D721Med (cell line): ENCODE measurements around the gene TOX3.

Source experiments
- DNase-seq: peaks from one replicate; pipeline ENCODE4 v3.0.0; 2011; ENCODE audit warnings: low spot score; ENCODE audit not compliant: insufficient read length
- FAIRE-seq: peaks from 2 replicates; lab custom pipeline; 2011; peaks lifted over from hg19 to GRCh38; lab: Jason Lieb, UNC
- TF ChIP-seq, protein P1 (sequence below): IDR thresholded peaks from 2 replicates; pipeline ENCODE4 v1.5.1; 2012; ENCODE audit warnings: mild to moderate bottlenecking, control low read depth; ENCODE audit not compliant: insufficient read depth; ENCODE audit errors: missing control alignments

The TOX3 gene

DNA sequence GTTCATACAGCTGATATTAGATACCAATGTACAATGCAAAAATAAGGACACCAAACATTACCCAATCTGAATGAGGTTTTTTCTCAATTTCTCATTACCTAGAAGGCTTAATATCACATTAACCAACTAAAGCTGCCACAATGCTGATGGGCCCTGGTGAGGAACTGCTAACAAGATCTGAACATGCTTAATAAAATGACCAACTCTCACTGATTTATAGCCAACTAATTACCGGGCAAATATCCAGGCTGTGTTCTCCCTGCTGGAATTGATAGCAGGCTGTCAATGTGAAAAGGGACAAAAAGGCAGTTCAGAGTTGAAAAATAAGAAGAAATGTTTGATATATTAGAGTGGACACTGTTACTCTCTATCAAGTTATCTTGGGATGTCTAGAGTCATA, 124.6 kb downstream of the TOX3 start:
- FAIRE-seq (no peak), DNase-seq (no peak)
- TF ChIP-seq, protein P1, sequence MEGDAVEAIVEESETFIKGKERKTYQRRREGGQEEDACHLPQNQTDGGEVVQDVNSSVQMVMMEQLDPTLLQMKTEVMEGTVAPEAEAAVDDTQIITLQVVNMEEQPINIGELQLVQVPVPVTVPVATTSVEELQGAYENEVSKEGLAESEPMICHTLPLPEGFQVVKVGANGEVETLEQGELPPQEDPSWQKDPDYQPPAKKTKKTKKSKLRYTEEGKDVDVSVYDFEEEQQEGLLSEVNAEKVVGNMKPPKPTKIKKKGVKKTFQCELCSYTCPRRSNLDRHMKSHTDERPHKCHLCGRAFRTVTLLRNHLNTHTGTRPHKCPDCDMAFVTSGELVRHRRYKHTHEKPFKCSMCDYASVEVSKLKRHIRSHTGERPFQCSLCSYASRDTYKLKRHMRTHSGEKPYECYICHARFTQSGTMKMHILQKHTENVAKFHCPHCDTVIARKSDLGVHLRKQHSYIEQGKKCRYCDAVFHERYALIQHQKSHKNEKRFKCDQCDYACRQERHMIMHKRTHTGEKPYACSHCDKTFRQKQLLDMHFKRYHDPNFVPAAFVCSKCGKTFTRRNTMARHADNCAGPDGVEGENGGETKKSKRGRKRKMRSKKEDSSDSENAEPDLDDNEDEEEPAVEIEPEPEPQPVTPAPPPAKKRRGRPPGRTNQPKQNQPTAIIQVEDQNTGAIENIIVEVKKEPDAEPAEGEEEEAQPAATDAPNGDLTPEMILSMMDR: no peak

GRCh38 chr16:52418201-52418600, 128.7 kb downstream of the TOX3 start:
- TF ChIP-seq, protein P1: no peak
- no peak for DNase-seq
- no peak for FAIRE-seq

GRCh38 chr16:52416888-52417287, 130.1 kb downstream of the TOX3 start:
- no peak for DNase-seq
- TF ChIP-seq, protein P1: no peak
- FAIRE-seq: no peak

- FAIRE-seq (no peak), DNase-seq (no peak)
- TF ChIP-seq, protein P1: no peak
Observed at GRCh38 chr16:52411011-52411410, 135.9 kb downstream of the TOX3 start.

- DNase-seq (no peak), FAIRE-seq (no peak)
- TF ChIP-seq, protein P1: no peak
Observed at GRCh38 chr16:52408191-52408845, 138.6 kb downstream of the TOX3 start.

GRCh38 chr16:52407778-52408177, 139.2 kb downstream of the TOX3 start:
- no peak for DNase-seq
- TF ChIP-seq, protein P1: no peak
- FAIRE-seq: no peak

DNA sequence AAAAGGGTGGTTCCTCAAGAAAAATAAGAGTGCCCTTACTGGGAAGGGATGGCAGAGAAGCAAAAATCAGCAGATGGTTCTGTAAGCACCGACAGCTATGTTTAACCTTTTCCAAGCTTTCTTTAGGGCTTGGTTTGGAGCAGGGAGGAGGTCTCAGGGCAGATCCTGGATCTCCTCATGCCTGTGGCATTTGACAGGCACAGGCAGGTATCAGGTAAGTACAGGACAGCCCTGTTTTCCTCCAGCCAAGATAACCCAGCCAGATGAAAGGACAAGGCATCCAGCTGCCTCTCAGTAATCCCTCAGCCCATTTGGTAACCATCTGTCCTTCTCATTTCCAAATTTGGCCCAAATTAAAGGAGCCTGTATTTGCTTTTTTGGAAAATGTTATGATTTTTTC, 141.5 kb downstream of the TOX3 start:
- FAIRE-seq (no peak), DNase-seq (no peak)
- TF ChIP-seq, protein P1: no peak
